Measurements from ENCODE around the gene AZGP1.
"Not testable (repeated sequence)": the region's sequence is repeated elsewhere in the genome, so short reads cannot be mapped to it uniquely, and the experiment has no call there.

DNA sequence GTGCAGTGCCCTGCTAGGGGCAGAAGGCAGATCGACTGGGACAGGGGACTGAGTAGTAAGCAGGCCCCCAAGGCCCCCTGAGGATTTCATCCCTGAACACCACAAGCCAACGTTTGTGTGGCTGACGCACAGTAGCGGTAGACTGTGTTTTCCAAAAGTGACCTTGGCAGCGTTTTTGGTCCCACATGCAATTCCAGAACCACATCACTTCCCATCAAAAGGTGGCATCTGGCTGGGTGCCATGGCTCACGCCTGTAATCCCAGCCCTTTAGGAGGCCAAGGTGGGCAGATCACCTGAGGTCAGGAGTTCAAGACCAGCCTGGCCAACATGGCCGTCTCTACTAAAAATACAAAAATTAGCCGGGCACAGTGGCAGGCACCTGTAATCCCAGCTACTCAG, 34.1 kb upstream of the AZGP1 start:
- TF ChIP-seq, protein P1, sequence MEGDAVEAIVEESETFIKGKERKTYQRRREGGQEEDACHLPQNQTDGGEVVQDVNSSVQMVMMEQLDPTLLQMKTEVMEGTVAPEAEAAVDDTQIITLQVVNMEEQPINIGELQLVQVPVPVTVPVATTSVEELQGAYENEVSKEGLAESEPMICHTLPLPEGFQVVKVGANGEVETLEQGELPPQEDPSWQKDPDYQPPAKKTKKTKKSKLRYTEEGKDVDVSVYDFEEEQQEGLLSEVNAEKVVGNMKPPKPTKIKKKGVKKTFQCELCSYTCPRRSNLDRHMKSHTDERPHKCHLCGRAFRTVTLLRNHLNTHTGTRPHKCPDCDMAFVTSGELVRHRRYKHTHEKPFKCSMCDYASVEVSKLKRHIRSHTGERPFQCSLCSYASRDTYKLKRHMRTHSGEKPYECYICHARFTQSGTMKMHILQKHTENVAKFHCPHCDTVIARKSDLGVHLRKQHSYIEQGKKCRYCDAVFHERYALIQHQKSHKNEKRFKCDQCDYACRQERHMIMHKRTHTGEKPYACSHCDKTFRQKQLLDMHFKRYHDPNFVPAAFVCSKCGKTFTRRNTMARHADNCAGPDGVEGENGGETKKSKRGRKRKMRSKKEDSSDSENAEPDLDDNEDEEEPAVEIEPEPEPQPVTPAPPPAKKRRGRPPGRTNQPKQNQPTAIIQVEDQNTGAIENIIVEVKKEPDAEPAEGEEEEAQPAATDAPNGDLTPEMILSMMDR (conservative IDR thresholded peaks at IDR 0.05 in 1 of 2, IDR thresholded peaks at IDR 0.05 in 1 of 2; ENCODE audit: extremely low read depth in 1 of 2, insufficient read depth in 1 of 2, low read depth in 1 of 2, low read length in 2 of 2) = not testable (repeated sequence)
- TF ChIP-seq EZH2 (IDR thresholded peaks at IDR 0.05; ENCODE audit: borderline replicate concordance, low read length) = not testable (repeated sequence)

Data from mammary epithelial cell (primary cell).